ENCODE measurements around the gene ABCD4.
"Not testable (repeated sequence)": the region's sequence is repeated elsewhere in the genome, so short reads cannot be mapped to it uniquely, and the experiment has no call there.

The ABCD4 gene

DNA sequence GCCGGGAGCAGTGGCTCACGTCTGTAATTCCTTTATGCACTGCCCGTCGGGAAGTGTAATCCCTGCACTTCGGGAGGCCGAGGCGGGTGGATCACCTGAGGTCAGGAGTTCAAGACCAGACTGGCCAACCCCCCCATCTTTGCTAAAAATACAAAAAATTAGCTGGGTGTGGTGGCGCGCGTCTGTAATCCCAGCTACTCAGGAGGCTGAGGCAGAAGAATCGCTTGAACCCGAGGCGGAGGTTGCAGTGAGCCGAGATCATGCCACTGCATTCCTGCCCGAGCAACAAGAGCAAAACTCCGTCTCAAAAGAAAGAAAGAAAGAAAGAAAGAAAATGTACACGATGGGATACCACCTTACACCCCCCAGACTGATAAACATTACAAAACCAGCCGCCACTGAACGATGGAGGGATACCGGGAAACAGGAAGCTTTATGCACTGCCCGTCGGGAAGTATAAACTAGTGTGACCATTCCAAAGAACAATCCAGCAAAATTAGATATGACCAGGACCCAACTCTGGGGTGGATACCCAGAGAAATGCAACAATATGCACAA lies 1.1 kb downstream of the ABCD4 start:
- DNase-seq: no peak

DNA sequence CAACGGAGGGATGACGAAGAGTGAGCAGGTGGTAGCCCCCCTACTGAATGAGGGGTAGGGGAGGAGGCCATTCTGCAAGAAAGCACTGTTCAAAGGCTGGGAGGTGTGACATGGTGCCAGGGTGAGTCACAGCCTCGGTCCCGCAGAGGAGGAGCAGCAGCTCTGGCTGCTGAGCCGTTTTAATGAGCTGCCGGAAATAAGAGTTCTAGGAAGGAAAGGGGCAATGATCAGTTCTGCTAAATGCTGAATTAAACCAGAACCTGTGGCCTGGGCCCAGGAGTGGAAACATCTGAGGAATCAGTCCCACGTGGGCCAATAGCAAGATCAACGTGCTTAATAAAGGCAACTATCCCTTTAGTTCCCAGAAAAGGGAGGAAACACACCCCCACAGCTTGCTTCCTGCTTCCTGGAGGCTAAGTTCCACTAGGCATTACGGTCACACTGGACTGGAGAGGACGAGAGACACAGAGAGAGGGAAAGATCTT lies 3.6 kb downstream of the ABCD4 start:
- no peak for DNase-seq

DNA sequence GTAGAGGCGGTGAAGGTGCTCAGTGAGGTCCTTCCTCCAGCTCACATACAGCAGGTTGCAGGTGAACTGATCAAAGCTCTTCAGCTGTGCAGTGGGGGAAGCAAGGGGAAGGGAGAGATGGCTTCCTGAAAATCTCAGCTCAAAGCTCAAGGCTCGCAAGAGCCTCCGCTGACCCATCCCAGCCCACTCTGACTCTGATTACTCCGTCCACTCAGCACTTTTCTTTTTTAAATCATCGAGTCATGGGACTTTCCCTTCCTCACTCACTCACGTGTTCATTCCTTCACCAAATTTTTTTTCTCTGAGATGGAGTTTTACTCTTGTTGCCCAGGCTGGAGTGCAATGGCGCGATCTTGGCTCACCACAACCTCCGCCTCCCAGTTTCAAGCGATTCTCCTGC lies 4.7 kb downstream of the ABCD4 start:
- DNase-seq: no peak

DNA sequence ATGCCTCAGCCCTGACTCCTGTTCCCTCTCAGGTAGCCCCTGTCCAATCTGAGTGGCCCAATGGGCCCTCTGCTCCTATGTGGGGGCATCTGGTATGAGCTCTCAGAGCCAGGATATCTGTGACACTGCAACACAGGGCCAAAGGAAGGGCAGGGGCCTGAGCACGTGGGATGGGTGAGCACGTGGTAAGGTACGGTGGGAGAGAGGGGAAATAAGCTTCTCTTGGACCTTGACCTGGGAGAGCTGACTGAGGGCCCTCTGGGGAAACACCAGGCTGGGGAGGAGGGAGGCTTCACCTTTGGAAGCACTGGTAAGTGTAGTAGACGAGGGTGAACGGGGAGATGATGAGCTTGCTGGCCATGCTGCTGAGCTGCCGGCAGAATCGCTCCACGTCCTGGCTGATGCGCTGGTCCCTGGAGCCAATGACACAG lies 6.7 kb downstream of the ABCD4 start:
- DNase-seq: no peak

DNA sequence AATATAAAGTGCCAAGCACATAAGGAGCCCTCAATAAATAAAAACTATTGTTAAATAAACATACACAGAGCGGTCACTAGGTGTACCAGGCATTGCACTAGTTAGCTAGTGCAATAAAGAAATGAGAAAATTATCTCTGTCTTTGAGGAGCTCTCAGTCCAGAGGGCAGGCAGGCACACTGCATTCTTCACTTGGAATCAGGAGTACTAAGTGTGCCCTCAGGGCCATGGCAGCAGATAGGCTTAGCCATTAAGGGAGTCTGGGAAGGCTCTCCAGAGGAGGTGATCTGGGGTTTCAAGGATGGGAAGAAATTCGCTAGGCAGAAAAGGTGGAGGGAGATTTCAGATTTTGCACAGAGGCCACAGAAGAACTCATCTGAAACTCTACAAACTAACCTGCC lies 9.1 kb downstream of the ABCD4 start:
- no peak for DNase-seq

DNA sequence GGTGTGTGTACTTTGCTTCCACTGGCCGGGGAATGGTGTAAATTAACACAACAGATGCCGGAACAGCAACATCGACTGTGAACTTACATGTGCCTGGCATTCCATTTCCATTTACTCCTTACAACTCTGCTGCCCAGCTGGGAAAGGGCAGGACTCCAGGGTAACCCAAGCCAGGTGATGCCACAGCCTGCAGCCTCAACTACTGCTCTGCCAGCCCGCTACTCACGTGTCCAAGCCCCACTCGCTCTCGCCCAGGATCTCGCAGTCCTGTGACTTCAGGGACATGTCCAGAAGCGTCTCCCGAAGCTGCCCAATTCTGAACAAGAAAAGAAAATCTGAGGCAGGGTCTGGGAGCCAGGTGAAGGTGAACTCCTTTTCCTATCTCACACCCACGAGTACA lies 10.7 kb downstream of the ABCD4 start:
- DNase-seq: no peak

DNA sequence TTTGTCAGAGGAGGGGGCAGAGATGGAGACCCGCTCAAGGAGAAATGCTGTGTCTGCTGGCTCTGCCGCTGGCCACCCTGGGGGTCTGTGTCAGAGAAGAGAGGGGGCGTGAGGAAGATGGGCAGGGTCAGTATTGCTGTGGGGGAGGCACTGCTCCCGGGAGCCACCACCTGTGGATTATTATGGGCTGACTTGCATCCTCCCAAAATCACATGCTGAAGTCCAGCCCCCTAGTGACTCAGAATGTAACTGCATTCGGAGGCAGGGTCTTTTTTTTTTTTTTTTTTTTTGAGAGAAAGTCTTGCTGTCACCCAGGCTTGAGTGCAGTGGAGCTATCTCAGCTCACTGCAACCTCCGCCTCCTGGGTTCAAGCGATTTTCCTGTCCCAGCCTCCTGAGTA lies 12.3 kb downstream of the ABCD4 start:
- no peak for DNase-seq

DNA sequence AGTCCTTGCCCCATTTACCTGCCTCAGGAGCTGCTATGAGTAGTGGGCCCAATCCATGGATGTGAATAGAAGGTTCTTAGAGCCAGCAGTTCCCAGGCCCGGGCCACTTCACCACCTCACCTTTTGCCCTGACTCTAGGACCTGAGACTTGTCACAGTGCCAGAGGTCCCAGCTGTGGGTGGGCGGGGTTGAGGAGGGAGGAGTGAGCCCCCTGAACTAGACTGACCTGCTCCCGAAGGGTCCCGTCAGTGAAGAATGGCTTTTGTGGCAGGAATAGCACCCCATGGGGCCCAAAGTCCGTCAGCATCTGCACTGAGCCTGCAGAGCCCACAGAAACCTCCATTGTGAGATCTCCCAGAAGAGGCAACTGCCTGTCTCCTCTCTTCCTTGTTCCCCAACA lies 12.9 kb downstream of the ABCD4 start:
- DNase-seq: no peak

DNA sequence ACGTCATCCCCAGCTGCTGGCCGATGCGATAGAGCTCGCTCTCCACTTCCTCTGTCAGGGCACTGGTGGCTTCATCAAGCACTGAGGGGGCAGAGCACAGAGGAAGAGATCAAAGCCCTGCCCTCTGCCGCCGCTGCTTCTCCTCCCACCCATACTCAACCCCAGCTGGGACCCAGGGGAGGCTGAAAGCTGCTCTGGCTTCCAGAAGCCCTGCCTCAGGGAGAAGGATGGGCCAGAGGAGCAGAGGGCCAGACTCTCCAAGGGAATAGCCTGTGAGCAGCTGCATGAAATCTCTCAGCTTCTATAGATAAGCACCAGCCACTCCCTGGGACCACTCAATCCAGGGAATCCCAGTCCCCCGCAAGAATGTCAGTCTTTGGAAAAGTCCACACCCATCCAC lies 16.0 kb downstream of the ABCD4 start:
- no peak for DNase-seq

DNA sequence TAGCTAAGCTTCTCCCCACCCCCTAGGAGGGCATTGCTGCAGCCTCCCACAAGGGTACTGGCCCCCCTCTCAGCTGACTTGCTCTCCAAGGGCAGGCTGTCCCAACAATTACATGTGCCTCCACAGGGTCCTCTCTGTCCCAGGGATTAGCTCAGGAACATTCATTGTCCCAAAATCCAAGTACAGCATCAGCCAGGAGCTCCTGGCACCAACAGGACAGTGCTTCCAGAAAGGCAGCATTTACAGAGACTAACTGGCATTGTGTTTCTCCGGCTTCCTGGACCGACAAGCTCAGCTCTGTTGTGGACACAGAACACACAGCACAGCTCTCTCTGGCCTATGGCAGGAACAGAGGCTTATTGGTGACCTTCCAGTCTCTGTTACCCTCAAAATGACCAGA lies 21.7 kb downstream of the ABCD4 start:
- DNase-seq: no peak

DNA sequence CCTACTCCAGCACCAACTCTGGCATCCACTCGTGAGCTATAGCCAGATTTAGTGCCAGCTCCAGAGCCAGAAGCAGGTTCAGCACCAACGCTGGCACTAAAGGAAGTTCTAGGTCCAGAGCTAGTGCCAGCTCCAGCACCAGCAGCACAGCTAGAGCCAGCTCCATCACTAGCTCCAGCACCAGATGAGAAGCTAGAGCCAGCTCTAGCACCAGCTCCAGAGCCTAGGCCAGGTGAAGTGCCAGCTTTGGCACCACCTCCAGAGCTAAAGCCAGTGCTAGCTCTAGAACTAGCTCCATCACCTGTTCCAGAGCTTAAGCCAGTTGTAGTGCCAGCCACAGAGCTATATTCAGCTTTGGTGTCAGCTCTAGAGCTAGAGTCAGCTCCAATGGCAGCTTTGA lies 24.7 kb downstream of the ABCD4 start:
- DNase-seq: no peak

DNA sequence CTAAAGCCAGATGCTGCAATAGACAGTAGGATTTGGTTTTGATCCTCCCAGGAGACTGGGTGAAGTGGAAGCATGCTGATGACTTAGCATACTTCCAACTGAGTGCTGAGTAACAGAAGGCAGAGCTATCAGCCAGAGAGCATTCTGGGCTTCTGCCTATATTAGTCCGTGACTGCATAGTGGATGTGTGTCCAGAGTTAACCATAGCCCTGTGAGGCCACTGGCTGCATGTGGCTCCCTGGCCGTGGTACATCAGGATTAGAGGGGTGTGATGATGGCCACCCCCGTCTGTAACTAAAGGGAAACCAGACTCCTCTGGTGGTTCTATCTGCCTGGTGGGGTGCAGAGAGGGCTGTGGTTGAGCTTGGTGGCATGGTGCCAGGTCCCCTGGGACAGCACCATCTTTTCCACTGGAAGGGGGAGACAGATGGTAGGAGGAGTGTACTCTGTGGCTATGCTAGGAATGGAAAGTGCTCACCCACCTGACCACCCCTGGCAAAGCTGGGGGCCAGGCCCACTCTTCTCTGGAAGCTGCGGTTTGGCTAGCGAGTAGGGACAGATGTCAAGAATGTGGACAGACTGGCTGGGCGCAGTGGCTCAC lies 27.4 kb downstream of the ABCD4 start:
- no peak for DNase-seq

DNA sequence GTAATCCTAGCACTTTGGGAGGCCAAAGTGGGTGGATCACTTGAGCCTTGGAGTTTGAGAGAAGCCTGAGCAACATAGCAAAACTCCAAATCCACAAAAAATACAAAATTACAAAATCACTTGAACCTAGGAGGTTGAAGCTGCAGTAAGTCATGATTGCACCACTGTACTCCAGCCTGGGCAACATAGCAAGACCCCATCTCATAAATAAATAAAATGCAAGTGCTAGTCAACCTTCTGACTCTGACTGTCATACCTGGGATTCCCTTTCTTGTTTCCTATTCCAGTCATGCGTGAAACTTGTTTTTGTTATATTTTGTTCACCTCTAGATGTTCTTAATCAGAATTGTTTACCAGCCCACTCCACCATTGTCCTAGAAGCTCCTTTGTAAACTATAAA lies 31.4 kb downstream of the ABCD4 start:
- no peak for DNase-seq

DNA sequence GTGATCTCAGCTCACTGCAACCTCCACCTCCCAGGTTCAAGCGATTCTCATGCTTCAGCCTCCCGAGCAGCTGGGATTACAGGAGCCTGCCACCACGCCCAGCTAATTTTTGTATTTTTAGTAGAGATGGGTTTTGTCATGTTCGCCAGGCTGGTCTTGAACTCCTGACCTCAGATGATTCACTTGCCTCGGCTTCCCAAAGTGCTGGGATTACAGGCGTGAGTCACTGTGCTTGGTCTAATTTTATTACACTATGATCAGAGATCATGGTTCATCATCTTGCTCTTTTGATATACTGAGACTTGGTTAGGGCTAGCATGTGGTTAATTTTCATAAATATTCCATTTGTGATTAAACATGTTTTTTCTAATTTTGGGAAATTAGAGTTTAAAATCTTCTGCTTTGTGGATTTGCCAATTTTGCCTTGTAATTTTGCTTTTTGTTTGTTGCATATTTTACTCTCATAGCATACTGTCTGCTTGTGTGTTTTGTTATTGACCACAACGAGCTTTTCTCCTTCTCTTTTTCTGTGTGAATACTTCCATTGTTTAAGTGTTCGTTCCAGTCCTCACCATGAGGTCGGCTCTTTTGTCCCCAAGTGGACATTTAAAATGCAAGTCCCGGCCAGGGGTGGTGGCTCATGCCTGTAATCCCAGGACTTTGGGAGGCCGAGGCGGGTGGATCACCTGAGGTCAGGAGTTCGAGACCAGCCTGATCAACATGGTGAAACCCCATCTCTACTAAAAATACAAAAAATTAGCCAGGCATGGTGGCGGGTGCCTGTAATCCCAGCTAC lies 32.2 kb downstream of the ABCD4 start:
- not testable (repeated sequence) for DNase-seq

DNA sequence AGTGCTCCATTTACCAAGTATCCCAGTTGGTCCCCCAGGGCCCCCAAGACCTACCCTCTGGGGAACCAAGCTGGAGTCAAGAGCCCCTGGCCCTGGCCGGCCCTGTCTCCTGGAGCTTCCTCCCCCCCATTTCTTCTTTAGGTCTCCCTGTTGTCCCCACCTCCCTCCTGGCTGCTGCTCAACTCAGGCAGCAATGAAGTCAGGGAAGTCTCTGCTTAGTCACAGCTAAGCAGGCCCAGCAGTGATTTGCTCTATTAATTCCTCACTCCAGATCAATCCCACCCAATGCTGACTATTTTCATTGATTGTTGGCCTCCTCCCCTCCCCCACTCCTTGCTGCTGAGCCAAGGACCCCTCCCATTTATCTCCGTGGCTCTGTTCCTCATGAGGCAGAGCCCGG lies 35.1 kb downstream of the ABCD4 start:
- no peak for DNase-seq

DNA sequence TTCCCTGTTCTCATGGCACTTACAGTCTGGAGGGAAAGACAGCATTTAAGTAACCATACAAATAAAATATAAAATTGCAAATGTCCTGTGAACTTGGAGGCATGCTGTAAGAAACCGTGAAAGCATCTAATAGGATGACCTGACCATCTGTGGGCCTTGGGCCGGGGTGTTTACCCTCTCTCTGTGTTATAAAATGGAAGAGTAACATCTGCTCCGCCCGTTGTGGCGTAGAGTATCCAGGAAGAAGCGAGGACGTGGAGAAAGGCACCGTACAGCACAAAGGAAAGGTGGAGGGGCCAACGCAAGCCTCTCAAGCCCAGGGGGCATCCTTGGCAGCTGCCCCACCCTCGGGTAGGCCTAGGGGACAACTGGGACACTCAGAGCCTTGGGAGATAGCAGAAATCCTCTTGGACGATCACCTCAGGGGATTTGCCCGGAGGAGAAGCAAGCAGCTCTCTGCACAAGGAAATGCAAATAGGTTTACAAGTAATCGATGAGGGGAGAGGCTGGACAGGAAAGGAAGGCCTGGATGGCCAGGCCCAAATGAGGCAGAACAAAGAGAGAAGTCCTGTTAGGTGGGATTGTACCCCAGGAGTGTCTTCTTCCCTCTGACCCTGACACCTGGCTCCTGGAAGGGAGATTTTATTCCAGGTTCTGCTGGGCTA lies 37.3 kb downstream of the ABCD4 start:
- DNase-seq: no peak

DNA sequence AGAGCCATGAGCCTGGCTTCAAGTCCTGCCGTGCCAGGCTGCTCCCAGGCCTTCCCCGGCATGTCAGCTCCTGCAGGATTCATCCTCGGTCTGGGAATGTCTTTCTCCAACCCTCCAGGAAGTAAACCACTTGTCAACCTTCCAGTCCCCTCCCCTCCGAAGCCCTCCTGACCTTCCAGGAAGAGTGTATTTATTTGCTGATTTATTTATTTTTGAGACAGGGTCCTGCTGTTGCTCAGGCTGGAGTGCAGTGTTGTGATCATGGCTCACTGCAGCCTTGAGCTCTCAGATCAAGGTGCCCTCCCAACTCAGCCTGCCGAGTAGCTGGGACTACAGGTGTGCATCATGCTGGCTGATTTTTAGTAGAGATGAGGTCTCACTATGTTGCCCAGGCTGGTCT lies 38.8 kb downstream of the ABCD4 start:
- DNase-seq: no peak

DNA sequence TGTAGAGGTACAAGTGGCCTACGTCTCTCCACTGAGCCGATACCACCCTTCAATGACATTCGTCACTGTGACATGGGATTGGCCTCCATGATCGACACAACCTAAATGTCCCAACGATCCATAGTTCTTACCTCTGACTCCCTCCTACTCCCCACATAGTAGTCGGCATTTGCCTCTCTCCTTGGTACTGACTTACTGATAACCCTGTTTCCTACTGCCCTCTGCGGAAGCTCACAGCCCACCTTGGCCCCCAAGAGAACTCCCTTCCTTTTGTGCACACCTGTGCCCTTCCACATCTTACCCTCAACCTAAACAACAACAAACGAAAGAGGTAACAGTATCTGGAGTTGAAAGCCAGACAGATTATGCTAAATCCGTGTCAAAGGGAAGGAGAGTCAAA lies 39.6 kb downstream of the ABCD4 start:
- DNase-seq: no peak

DNA sequence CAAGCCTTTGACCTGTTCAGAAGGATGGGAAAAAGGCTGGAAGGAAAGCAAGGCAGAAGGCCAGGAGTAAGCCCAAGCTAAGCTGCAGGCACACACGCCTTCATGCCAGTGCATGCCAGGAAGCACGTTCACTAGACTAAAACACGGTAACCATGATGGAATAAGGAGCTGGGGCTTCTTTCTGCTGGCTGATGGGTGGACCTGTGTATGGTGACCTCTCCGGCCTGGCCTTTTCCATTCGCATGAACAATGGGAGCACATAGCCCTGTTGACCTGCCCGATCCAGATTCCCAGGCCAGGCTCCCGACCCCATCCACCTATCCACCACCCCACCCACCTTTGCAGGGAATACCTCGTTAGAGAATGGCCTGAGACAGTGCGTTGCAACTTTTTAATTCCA lies 40.7 kb downstream of the ABCD4 start:
- DNase-seq: no peak

DNA sequence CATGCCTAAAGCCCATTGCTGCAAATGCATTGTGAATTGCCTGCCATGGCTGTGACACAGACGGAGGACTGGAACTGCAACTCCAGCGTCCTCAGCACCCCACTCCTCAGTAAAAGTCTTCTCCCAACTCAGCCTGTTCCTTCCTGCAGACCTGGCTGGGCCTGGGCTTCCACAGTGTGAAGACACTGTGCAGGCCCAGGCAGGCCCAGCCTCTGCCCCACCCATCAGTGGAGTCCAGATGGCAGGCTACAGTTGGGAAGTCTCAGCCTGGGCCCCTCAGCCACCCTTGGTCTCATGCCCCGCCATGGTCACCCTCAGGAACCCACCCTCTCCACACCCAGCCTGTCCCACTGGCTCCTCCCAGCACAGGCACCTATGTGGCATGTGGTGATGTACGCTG lies 41.4 kb downstream of the ABCD4 start:
- DNase-seq: no peak

DNA sequence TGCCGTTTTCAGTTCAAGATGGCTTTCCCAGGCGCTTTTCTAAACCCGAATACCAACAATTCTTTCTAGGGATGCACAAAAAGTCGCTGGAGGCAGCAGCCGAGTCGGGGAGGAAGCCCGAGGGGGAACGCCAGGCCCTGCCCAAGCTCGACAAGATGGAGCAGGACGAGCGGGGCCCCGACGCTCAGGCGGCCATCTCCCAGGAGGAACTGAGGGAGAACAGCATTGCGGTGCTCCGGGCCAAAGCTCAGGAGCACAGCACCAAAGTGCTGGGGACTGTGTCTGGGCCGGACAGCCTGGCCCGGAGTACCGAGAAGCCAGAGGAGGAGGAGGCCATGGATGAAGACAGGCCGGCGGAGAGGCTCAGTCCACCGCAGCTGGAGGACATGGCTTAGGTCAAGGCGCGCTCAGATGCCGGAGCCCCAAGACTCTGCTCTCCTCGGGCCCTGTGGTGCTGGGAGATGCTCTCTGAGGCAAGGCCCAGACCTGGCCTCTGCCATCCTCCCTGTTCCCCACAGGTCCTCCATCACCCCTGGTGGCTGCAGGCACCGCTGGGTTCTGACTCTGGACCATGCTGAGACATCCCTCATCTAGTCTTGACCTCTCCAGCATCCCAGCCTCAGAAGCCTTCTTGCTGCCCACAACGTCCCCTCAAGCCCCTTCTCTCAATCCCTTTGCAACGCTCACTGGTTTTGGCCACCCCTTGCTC lies 42.1 kb downstream of the ABCD4 start:
- DNase-seq: no peak

DNA sequence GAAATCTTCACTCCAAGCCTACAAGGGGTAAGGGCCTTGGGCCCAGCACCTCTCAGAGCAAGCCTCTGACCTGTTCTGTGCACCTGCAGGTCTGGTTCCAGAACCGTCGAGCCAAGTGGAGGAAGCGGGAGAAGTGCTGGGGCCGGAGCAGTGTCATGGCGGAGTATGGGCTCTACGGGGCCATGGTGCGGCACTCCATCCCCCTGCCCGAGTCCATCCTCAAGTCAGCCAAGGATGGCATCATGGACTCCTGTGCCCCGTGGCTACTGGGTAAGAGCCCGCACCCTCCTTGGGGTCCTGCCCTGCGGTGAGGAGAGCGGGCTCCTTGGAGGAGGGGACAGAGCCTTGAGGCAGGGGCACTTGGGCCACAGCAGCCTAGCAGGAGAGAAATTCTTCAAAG lies 43.2 kb downstream of the ABCD4 start:
- DNase-seq: no peak

DNA sequence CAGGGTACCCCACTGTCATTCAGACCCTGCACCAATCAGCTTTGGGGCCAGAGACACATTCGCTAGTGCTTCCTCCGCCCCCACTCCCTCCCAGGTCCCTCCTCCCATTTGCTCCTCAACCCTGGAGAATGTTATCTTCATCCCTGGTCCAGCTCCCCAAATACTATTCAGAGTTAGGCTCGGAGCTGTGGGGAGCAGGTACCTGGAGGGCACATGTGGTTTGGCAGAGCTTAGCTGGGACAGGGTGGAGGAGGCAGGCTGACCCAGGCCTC lies 44.0 kb downstream of the ABCD4 start:
- no peak for DNase-seq

Measured in NCI-H1092 (cell line).